ENCODE data around the gene NRTN.
"Not testable (repeated sequence)": the region's sequence is repeated elsewhere in the genome, so short reads cannot be mapped to it uniquely, and the experiment has no call there.

Gene NRTN

GRCh38 chr19:5865772-5866171, 60.9 kb downstream of the NRTN start:
- H3K9me3 ChIP-seq: no peaks in the 10 kb centered on the region
- H3K27me3 ChIP-seq: no peaks in the 10 kb centered on the region
- no peaks in the 10 kb centered on the region for H3K36me3 ChIP-seq
- H4K20me1 ChIP-seq: no peaks in the 10 kb centered on the region; the same call in 1 of the 2 replicates
- H3K4me3 ChIP-seq: no peak overlapping the region
- H3K9ac ChIP-seq: no peak overlapping the region
- H3K4me2 ChIP-seq: 0 out of 2 replicates have a peak overlapping the region, but pooled peaks have one; percentile 24
- no peak for TF ChIP-seq Cebpa-rat (IDR thresholded peaks at IDR 0.05)
- H3K27ac ChIP-seq: no peak overlapping the region
- peaks cover 8% of the 10 kb centered on the region for H3K4me1 ChIP-seq

GRCh38 chr19:5867201-5868136, 62.6 kb downstream of the NRTN start:
- Histone ChIP-seq H3K9me3 (no peaks in the 10 kb centered on the region), H4K20me1 (no peaks in the 10 kb centered on the region; the same call in 1 of the 2 replicates), H3K9ac (no peak overlapping the region), H3K27me3 (no peaks in the 10 kb centered on the region), H3K4me1 (peaks cover 8% of the 10 kb centered on the region), H3K27ac (no peak overlapping the region), H3K4me2 (no peak overlapping the region), H3K4me3 (no peak overlapping the region), H3K36me3 (no peaks in the 10 kb centered on the region)
- no peak for TF ChIP-seq Cebpa-rat (IDR thresholded peaks at IDR 0.05)

DNA sequence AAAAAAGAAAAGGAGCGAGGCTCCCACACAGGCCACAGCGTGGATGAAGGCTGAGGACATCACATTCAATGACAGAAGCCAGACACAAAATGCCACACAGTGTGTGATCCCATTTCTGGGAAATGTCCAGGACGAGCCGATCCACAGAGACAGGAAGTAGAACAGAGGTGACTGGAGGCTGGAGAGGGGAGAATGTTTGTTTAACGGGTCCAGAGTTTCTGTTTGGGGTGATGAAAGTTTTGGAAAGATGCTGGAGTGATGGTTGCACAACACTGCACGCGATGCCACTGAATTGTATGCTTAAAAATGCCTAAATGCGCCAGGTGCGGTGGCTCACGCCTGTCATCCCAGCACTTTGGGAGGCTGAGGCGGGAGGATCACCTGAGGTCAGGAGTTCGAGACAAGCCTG, 66.1 kb downstream of the NRTN start:
- Histone ChIP-seq H3K27ac (no peak overlapping the region), H4K20me1 (no peaks in the 10 kb centered on the region), H3K36me3 (no peaks in the 10 kb centered on the region), H3K4me3 (no peak overlapping the region), H3K4me2 (no peak overlapping the region), H3K4me1 (no peaks in the 10 kb centered on the region), H3K27me3 (no peaks in the 10 kb centered on the region), H3K9me3 (no peaks in the 10 kb centered on the region), H3K9ac (no peak overlapping the region)
- no peak for TF ChIP-seq Cebpa-rat (IDR thresholded peaks at IDR 0.05)

- Histone ChIP-seq H4K20me1 (no peaks in the 10 kb centered on the region), H3K4me3 (no peak overlapping the region), H3K4me1 (0 out of 2 replicates have a peak, but pooled peaks cover 6% of the 10 kb centered on the region), H3K4me2 (no peak overlapping the region), H3K36me3 (no peaks in the 10 kb centered on the region), H3K27me3 (no peaks in the 10 kb centered on the region), H3K9ac (no peak overlapping the region), H3K9me3 (no peaks in the 10 kb centered on the region), H3K27ac (no peak overlapping the region)
- no peak for TF ChIP-seq Cebpa-rat (IDR thresholded peaks at IDR 0.05)
These were observed 68.8 kb downstream of the NRTN start for GRCh38 chr19:5873617-5874199.

GRCh38 chr19:5874496-5874895, 69.6 kb downstream of the NRTN start:
- H3K36me3 ChIP-seq, H3K4me2 ChIP-seq, H4K20me1 ChIP-seq, H3K9ac ChIP-seq, H3K9me3 ChIP-seq, H3K4me1 ChIP-seq, H3K27me3 ChIP-seq, H3K27ac ChIP-seq, H3K4me3 ChIP-seq: not testable (repeated sequence)

- H3K9ac ChIP-seq: no peak overlapping the region
- H3K9me3 ChIP-seq: no peaks in the 10 kb centered on the region
- H3K4me2 ChIP-seq: 0 out of 2 replicates have a peak overlapping the region, but pooled peaks have one; percentile 11
- no peak overlapping the region for H3K27ac ChIP-seq
- H3K36me3 ChIP-seq: no peaks in the 10 kb centered on the region
- no peak overlapping the region for H3K4me3 ChIP-seq
- TF ChIP-seq Cebpa-rat (IDR thresholded peaks at IDR 0.05): no peak
- H4K20me1 ChIP-seq: no peaks in the 10 kb centered on the region
- no peaks in the 10 kb centered on the region for H3K27me3 ChIP-seq
- H3K4me1 ChIP-seq: peaks cover 20% of the 10 kb centered on the region
These were observed 72.6 kb downstream of the NRTN start for GRCh38 chr19:5877427-5877826.

GRCh38 chr19:5877882-5878281, 73.0 kb downstream of the NRTN start:
- Histone ChIP-seq H3K9me3 (no peaks in the 10 kb centered on the region), H3K4me2 (0 out of 2 replicates have a peak overlapping the region, but pooled peaks have one; percentile 11), H3K4me3 (no peak overlapping the region), H3K27ac (no peak overlapping the region), H3K4me1 (peaks cover 20% of the 10 kb centered on the region), H3K27me3 (no peaks in the 10 kb centered on the region), H4K20me1 (no peaks in the 10 kb centered on the region), H3K9ac (no peak overlapping the region), H3K36me3 (no peaks in the 10 kb centered on the region)
- no peak for TF ChIP-seq Cebpa-rat (IDR thresholded peaks at IDR 0.05)
